Measurements from ENCODE around the gene IFNGR2. TPM values are rescaled to one million over a fixed set of nuclear protein-coding genes. Genes with fewer than 3 reads are reported as not detected.
"Not testable (repeated sequence)": the region's sequence is repeated elsewhere in the genome, so short reads cannot be mapped to it uniquely, and the experiment has no call there.

The IFNGR2 gene
- total and polyA plus RNA-seq, 2 donors (not counting 1 experiment from before 2014, with no cell fraction given) = 96.0 to 108 TPM

DNA sequence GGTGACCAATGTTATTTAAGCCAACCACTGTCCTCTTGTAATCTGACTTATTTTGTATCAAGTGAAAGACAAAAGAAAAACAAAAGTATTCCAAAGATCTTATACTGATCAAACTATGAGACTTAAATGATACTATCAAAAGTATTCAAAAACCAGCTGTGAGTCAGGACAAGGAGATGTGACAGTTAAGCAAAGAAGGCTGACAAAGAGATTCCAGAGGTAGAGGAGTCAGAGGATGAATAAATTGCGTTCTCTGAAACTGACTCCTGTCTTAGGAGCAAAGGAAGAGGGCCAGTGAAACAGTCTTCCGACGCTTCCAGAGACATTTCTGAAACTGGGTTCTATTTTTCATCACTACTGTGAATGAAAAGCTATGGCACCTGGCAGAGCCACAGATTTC lies 55.6 kb downstream of the IFNGR2 start:
- no peaks in the 10 kb centered on the region for H3K79me2 ChIP-seq (ENCODE audit: control insufficient read depth, insufficient read depth, low read length)
- DNase-seq = no peak
- H3K27me3 Mint-ChIP-seq = no peaks in the 10 kb centered on the region
- H3K36me3 ChIP-seq (replicated peaks in 1 of 2; ENCODE audit: control extremely low read depth in 1 of 2, control insufficient read depth in 1 of 2, extremely low read depth in 1 of 2, insufficient read depth in 2 of 2, low read length in 1 of 2) = peaks cover 3 to 22% of the 10 kb centered on the region in 2 experiments
- H3K9ac ChIP-seq (ENCODE audit: low read length) = no peak overlapping the region
- WGBS (ENCODE audit: insufficient coverage) = 100% methylated on average over 3 of the region's 3 CpGs
- ChIA-PET CTCF (interaction anchor here (1.0 to 2.4 kb wide), 2 partner anchors 10 to 262 kb away, joined by 3 to 10 read pairs; no protein-coding TSS in a partner anchor), POLR2A (no interaction called here)
- H3K4me3 Mint-ChIP-seq = no peak overlapping the region
- no peaks in the 10 kb centered on the region for H3K9me3 ChIP-seq (ENCODE audit: control extremely low read depth in 1 of 3, control insufficient read depth in 2 of 3, insufficient read depth in 1 of 3, low read length in 2 of 3)
- ATAC-seq (ENCODE audit: low read depth) = no peak
- H2AFZ ChIP-seq (ENCODE audit: insufficient read depth, low read depth, low read length, poor library complexity, severe bottlenecking) = no peak overlapping the region
- no peak overlapping the region for H3K27ac ChIP-seq (ENCODE audit: low read length in 2 of 2)
- no peak overlapping the region for H3K4me2 ChIP-seq (replicated peaks; ENCODE audit: low read depth, low read length, poor library complexity, severe bottlenecking)
- no peaks in the 10 kb centered on the region for H3K27me3 ChIP-seq (replicated peaks in 1 of 4; ENCODE audit: control extremely low read depth in 1 of 4, control insufficient read depth in 3 of 4, insufficient read depth in 4 of 4, low read length in 3 of 4)
- H3K4me1 ChIP-seq (ENCODE audit: control insufficient read depth in 2 of 2, insufficient read depth in 2 of 2, low read length in 2 of 2) = no peaks in the 10 kb centered on the region
- H3K4me3 ChIP-seq (ENCODE audit: control extremely low read depth in 1 of 5, extremely low read depth in 1 of 5, insufficient read depth in 1 of 5, low read depth in 2 of 5, low read length in 4 of 5) = no peak overlapping the region
- no peak for TF ChIP-seq EZH2 (IDR thresholded peaks at IDR 0.05; ENCODE audit: borderline replicate concordance, insufficient read depth, low read depth, low read length, poor library complexity, severe bottlenecking)
- TF ChIP-seq, protein P1, sequence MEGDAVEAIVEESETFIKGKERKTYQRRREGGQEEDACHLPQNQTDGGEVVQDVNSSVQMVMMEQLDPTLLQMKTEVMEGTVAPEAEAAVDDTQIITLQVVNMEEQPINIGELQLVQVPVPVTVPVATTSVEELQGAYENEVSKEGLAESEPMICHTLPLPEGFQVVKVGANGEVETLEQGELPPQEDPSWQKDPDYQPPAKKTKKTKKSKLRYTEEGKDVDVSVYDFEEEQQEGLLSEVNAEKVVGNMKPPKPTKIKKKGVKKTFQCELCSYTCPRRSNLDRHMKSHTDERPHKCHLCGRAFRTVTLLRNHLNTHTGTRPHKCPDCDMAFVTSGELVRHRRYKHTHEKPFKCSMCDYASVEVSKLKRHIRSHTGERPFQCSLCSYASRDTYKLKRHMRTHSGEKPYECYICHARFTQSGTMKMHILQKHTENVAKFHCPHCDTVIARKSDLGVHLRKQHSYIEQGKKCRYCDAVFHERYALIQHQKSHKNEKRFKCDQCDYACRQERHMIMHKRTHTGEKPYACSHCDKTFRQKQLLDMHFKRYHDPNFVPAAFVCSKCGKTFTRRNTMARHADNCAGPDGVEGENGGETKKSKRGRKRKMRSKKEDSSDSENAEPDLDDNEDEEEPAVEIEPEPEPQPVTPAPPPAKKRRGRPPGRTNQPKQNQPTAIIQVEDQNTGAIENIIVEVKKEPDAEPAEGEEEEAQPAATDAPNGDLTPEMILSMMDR (IDR thresholded peaks at IDR 0.05) = no peak
- no peaks in the 10 kb centered on the region for H4K20me1 ChIP-seq (ENCODE audit: control insufficient read depth, insufficient read depth, low read length, poor library complexity, severe bottlenecking)
- H3K9me3 Mint-ChIP-seq (ENCODE audit: insufficient read depth) = no peaks in the 10 kb centered on the region
- intact Hi-C loops (cut with micrococcal nuclease) = no loop called here
- no peak overlapping the region for H3K27ac Mint-ChIP-seq
- no peaks in the 10 kb centered on the region for H3K4me1 Mint-ChIP-seq

DNA sequence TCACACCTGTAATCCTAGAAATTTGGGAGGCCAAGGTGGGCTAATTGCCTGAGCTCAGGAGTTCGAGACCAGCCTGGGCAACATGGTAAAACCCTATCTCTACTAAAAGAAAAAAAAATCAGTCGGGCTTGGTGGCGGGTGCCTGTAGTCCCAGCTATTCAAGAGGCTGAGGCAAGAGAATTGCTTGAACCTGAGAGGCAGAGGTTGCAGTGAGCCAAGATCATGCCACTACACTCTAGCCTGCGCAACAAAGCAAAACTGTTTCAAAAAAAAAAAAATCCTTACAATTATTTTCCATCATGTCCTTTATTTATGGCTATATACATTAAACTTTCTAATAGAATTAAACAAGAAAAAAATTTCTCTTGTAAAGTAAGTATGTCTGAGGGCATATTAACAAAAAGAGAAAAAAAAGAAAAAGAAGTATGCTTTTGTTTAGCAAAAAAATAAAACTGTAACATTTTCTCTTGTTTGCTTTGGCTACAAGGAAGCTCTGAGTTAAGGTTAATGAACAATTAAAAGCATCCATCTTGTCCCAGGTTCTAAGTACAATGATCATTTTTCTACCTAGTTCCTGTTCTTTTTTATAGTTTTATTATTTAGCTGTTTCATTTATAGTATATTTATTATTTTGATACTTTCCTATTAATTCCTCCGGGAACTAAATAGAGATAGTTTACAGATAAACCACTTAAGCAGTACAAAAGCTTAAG lies 58.5 kb downstream of the IFNGR2 start:
- Histone ChIP-seq H3K4me1 (ENCODE audit: control insufficient read depth in 2 of 2, insufficient read depth in 2 of 2, low read length in 2 of 2) (no peaks in the 10 kb centered on the region), H3K79me2 (ENCODE audit: control insufficient read depth, insufficient read depth, low read length) (no peaks in the 10 kb centered on the region), H3K9ac (ENCODE audit: low read length) (no peak overlapping the region), H4K20me1 (ENCODE audit: control insufficient read depth, insufficient read depth, low read length, poor library complexity, severe bottlenecking) (no peaks in the 10 kb centered on the region), H3K27ac (ENCODE audit: low read length in 2 of 2) (no peak overlapping the region), H3K4me2 (replicated peaks; ENCODE audit: low read depth, low read length, poor library complexity, severe bottlenecking) (no peak overlapping the region), H2AFZ (ENCODE audit: insufficient read depth, low read depth, low read length, poor library complexity, severe bottlenecking) (no peak overlapping the region), H3K9me3 (ENCODE audit: control extremely low read depth in 1 of 3, control insufficient read depth in 2 of 3, insufficient read depth in 1 of 3, low read length in 2 of 3) (no peaks in the 10 kb centered on the region), H3K4me3 (ENCODE audit: control extremely low read depth in 1 of 5, extremely low read depth in 1 of 5, insufficient read depth in 1 of 5, low read depth in 2 of 5, low read length in 4 of 5) (no peak overlapping the region), H3K36me3 (replicated peaks in 1 of 2; ENCODE audit: control extremely low read depth in 1 of 2, control insufficient read depth in 1 of 2, extremely low read depth in 1 of 2, insufficient read depth in 2 of 2, low read length in 1 of 2) (peaks cover 3 to 15% of the 10 kb centered on the region in 2 experiments), H3K27me3 (replicated peaks in 1 of 4; ENCODE audit: control extremely low read depth in 1 of 4, control insufficient read depth in 3 of 4, insufficient read depth in 4 of 4, low read length in 3 of 4) (no peaks in the 10 kb centered on the region)
- CTCF ChIA-PET = interaction anchor here (0.6 to 1.4 kb wide), 5 partner anchors 17 to 265 kb away, joined by 3 to 5 read pairs (median 3); partner anchors contain the start of gene TMEM50B
- no peak overlapping the region for H3K27ac Mint-ChIP-seq
- no peak overlapping the region for H3K4me3 Mint-ChIP-seq
- TF ChIP-seq EZH2 (IDR thresholded peaks at IDR 0.05; ENCODE audit: borderline replicate concordance, insufficient read depth, low read depth, low read length, poor library complexity, severe bottlenecking) = no peak
- TF ChIP-seq, protein P1 (IDR thresholded peaks at IDR 0.05) = no peak
- POLR2A ChIA-PET = interaction anchor here (1.3 kb wide), 1 partner anchor 19 kb away, joined by 4 read pairs; no protein-coding TSS in a partner anchor
- ATAC-seq (ENCODE audit: low read depth) (no peak), DNase-seq (no peak)
- no peaks in the 10 kb centered on the region for H3K9me3 Mint-ChIP-seq (ENCODE audit: insufficient read depth)
- H3K27me3 Mint-ChIP-seq = no peaks in the 10 kb centered on the region
- intact Hi-C loops (cut with micrococcal nuclease) = no loop called here
- WGBS (ENCODE audit: insufficient coverage) = 100% methylated on average over 1 of the region's 5 CpGs
- no peaks in the 10 kb centered on the region for H3K4me1 Mint-ChIP-seq

DNA sequence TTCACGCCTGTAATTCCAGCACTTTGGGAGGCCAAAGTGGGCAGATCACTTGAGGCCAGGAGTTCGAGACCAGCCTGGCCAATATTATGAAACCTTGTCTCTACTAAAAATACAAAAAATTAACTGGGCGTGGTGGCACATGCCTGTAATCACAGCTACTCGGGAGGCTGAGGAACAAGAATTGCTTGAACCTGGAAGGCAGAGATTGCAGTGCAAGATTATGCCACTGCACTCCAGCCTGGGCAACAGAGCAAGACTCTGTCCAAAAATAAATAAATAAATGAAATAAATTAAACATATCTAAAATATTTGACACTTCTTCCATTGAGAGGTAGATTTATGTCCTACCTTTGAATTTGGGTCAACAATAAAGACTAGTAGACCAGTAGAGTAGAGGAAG lies 66.0 kb downstream of the IFNGR2 start:
- H3K4me3 ChIP-seq (ENCODE audit: control extremely low read depth in 1 of 5, extremely low read depth in 1 of 5, insufficient read depth in 1 of 5, low read depth in 2 of 5, low read length in 4 of 5); H2AFZ ChIP-seq (ENCODE audit: insufficient read depth, low read depth, low read length, poor library complexity, severe bottlenecking); H3K9me3 ChIP-seq (ENCODE audit: control extremely low read depth in 1 of 3, control insufficient read depth in 2 of 3, insufficient read depth in 1 of 3, low read length in 2 of 3); H3K9ac ChIP-seq (ENCODE audit: low read length); H4K20me1 ChIP-seq (ENCODE audit: control insufficient read depth, insufficient read depth, low read length, poor library complexity, severe bottlenecking); H3K27me3 Mint-ChIP-seq; ATAC-seq (ENCODE audit: low read depth); H3K4me2 ChIP-seq (replicated peaks; ENCODE audit: low read depth, low read length, poor library complexity, severe bottlenecking); H3K4me3 Mint-ChIP-seq; H3K4me1 ChIP-seq (ENCODE audit: control insufficient read depth in 2 of 2, insufficient read depth in 2 of 2, low read length in 2 of 2); H3K36me3 ChIP-seq (replicated peaks in 1 of 2; ENCODE audit: control extremely low read depth in 1 of 2, control insufficient read depth in 1 of 2, extremely low read depth in 1 of 2, insufficient read depth in 2 of 2, low read length in 1 of 2); POLR2A ChIA-PET; H3K9me3 Mint-ChIP-seq (ENCODE audit: insufficient read depth); intact Hi-C loops (cut with micrococcal nuclease); H3K4me1 Mint-ChIP-seq; DNase-seq; H3K27ac Mint-ChIP-seq; CTCF ChIA-PET; H3K27ac ChIP-seq (ENCODE audit: low read length in 2 of 2); H3K27me3 ChIP-seq (replicated peaks in 1 of 4; ENCODE audit: control extremely low read depth in 1 of 4, control insufficient read depth in 3 of 4, insufficient read depth in 4 of 4, low read length in 3 of 4): not testable (repeated sequence)
- H3K79me2 ChIP-seq (ENCODE audit: control insufficient read depth, insufficient read depth, low read length) = peaks cover 62% of the 10 kb centered on the region
- WGBS (ENCODE audit: insufficient coverage) = 100% methylated on average over 2 of the region's 4 CpGs

Measured in B cell (primary cell).